CD4-positive, alpha-beta memory T cell (primary cell): ENCODE results near the gene CNFN. TPM values are rescaled to one million over a fixed set of nuclear protein-coding genes. Genes with fewer than 3 reads are reported as not detected.

Source experiments
- CTCF ChIA-PET: fragments of 350-600 bp; sonication (Branson Sonifier 250); formaldehyde crosslinking; loops from one replicate; lab custom pipeline; 2021; ENCODE audit warnings: inconsistent platforms; ENCODE audit not compliant: partially characterized antibody; lab: Charles Lee
- POLR2A ChIA-PET: fragments of 350-600 bp; sonication (Branson Sonifier 250); formaldehyde crosslinking; loops from one replicate; lab custom pipeline; 2021; ENCODE audit not compliant: partially characterized antibody; lab: Charles Lee
- DNase-seq, 5 donors: peaks; one replicate each; pipeline versions ENCODE4 v3.0.0 to v3.0.0-alpha.2; 2020 to 2022; ENCODE audit warnings: mixed read lengths in 1 of 5
- H3K27ac ChIP-seq: one replicate; pipeline ENCODE4 v1.7.0; 2013; ENCODE audit warnings: low read depth, low read length
- H3K27me3 ChIP-seq: 2 replicates; pipeline ENCODE4 v1.7.0; 2013; ENCODE audit warnings: mild to moderate bottlenecking, low read length, moderate library complexity; ENCODE audit not compliant: insufficient read depth
- H3K36me3 ChIP-seq: 2 replicates; pipeline ENCODE4 v1.7.0; 2013; ENCODE audit warnings: mild to moderate bottlenecking, low read length, moderate library complexity; ENCODE audit not compliant: insufficient read depth
- H3K4me1 ChIP-seq: 2 replicates; pipeline ENCODE4 v1.7.0; 2013; ENCODE audit warnings: mild to moderate bottlenecking, low read length, moderate library complexity; ENCODE audit not compliant: insufficient read depth
- H3K4me3 ChIP-seq, 2 donors: one replicate each; pipeline ENCODE4 v1.7.0; 2013; ENCODE audit warnings: low read length in 2 of 2, mild to moderate bottlenecking in 1 of 2
- H3K9me3 ChIP-seq, 2 donors: one replicate each; pipeline ENCODE4 v1.7.0; 2013; ENCODE audit warnings: low read length in 2 of 2, control low read depth in 1 of 2; ENCODE audit not compliant: control insufficient read depth in 1 of 2
- H3K27ac Mint-ChIP-seq, 7 donors: one replicate each; pipeline ENCODE4 v1.8.0; 2020 to 2021; ENCODE audit warnings: mixed read lengths in 7 of 7, mild to moderate bottlenecking in 6 of 7, inconsistent platforms in 3 of 7, moderate library complexity in 3 of 7
- H3K27me3 Mint-ChIP-seq, 2 donors: one replicate each; pipeline ENCODE4 v1.8.0; 2020 to 2021; ENCODE audit warnings: mixed read lengths in 2 of 2
- H3K36me3 Mint-ChIP-seq, 2 donors: one replicate each; pipeline ENCODE4 v1.8.0; 2020 to 2021; ENCODE audit warnings: mixed read lengths in 2 of 2, inconsistent platforms in 1 of 2, mild to moderate bottlenecking in 1 of 2
- H3K4me1 Mint-ChIP-seq, 4 donors: one replicate each; pipeline ENCODE4 v1.8.0; 2020 to 2021; ENCODE audit warnings: mixed read lengths in 4 of 4, mild to moderate bottlenecking in 1 of 4
- H3K4me3 Mint-ChIP-seq, 8 donors: one replicate each; pipeline ENCODE4 v1.8.0; 2020 to 2021; ENCODE audit warnings: mixed read lengths in 8 of 8, mild to moderate bottlenecking in 7 of 8, moderate library complexity in 6 of 8, inconsistent platforms in 3 of 8
- H3K9me3 Mint-ChIP-seq, 8 donors: one replicate each; pipeline ENCODE4 v1.8.0; 2020 to 2021; ENCODE audit warnings: mixed read lengths in 8 of 8, mild to moderate bottlenecking in 5 of 8, inconsistent platforms in 3 of 8, moderate library complexity in 1 of 8
- intact Hi-C: fragments of 100-400 bp; cut with micrococcal nuclease; formaldehyde crosslinking; loops from one replicate; pipeline ENCODE4 v1.15.1; 2023
- polyA plus RNA-seq, 2 donors: library from polyadenylated mRNA; unstranded; fragments of 300-500 nt; fragmentation: Illumina TruSeq; gene quantifications; one replicate each; pipeline ENCODE4 v1.2.3, GENCODE V29; 2021
- total RNA-seq, 2 experiments: library from RNA; stranded (reverse); gene quantifications; one replicate each; pipeline ENCODE4 v1.2.3, GENCODE V29; 2021

CNFN gene
- total and polyA plus RNA-seq, 4 experiments from 2014 or later, result 0.96 TPM; not detected in 3

GRCh38 chr19:42403586-42403985 is 13.5 kb upstream of the CNFN start:
- Histone ChIP-seq H3K4me3 (no peak overlapping the region), H3K36me3 (no peaks in the 10 kb centered on the region), H3K27me3 (no peaks in the 10 kb centered on the region), H3K27ac (no peak overlapping the region), H3K4me1 (peaks cover 19% of the 10 kb centered on the region), H3K9me3 (no peaks in the 10 kb centered on the region)
- H3K36me3 Mint-ChIP-seq, result peaks cover 0 to 13% of the 10 kb centered on the region in 2 donors
- H3K4me1 Mint-ChIP-seq, result peaks cover 15 to 39% (median 25%) of the 10 kb centered on the region in 4 donors
- DNase-seq, result no peak
- peak overlapping the region in 3 of 7 donors; percentile 12 to 41 (median 36) for H3K27ac Mint-ChIP-seq
- no peaks in the 10 kb centered on the region for H3K9me3 Mint-ChIP-seq
- peak overlapping the region in 1 of 8 donors; percentile 43 for H3K4me3 Mint-ChIP-seq
- intact Hi-C loops, result no loop called here
- ChIA-PET CTCF (interaction anchor here (0.7 to 1.1 kb wide), 3 partner anchors 17 to 271 kb away, joined by 3 to 5 read pairs (median 3); partner anchors contain the start of gene POU2F2), POLR2A (interaction anchor here (0.9 kb wide), 1 partner anchor 14 kb away, joined by 3 read pairs; no protein-coding TSS in a partner anchor)
- H3K27me3 Mint-ChIP-seq, result no peaks in the 10 kb centered on the region

- H3K27ac ChIP-seq, result no peak overlapping the region
- peak overlapping the region; percentile 23 to 52 for H3K4me3 ChIP-seq
- Mint-ChIP-seq H3K9me3 (no peaks in the 10 kb centered on the region), H3K27me3 (no peaks in the 10 kb centered on the region), H3K4me3 (peak overlapping the region in 7 of 8 donors; percentile 82 to 91 (median 85)), H3K27ac (peak overlapping the region; percentile 39 to 88 (median 74)), H3K4me1 (peaks cover 20 to 45% (median 31%) of the 10 kb centered on the region in 4 donors), H3K36me3 (peaks cover 0 to 7% of the 10 kb centered on the region in 2 donors)
- no peak for DNase-seq
- peaks cover 24% of the 10 kb centered on the region for H3K4me1 ChIP-seq
- no peaks in the 10 kb centered on the region for H3K9me3 ChIP-seq
- ChIA-PET CTCF (interaction anchor here (0.6 to 2.7 kb wide), 5 partner anchors 13 to 439 kb away, joined by 3 to 13 read pairs (median 4); no protein-coding TSS in a partner anchor), POLR2A (interaction anchor here (0.9 to 3.4 kb wide), 3 partner anchors 17 to 48 kb away, joined by 3 to 13 read pairs (median 7); no protein-coding TSS in a partner anchor)
- H3K36me3 ChIP-seq, result no peaks in the 10 kb centered on the region
- no peaks in the 10 kb centered on the region for H3K27me3 ChIP-seq
- intact Hi-C loops, result no loop called here
These were observed 12.4 kb upstream of the CNFN start for GRCh38 chr19:42402376-42403116.

- peaks cover 26 to 53% (median 39%) of the 10 kb centered on the region in 4 donors for H3K4me1 Mint-ChIP-seq
- H3K27ac ChIP-seq, result peak overlapping the region; percentile 29
- intact Hi-C loops, result loop anchor here (1.0 to 2.0 kb wide), 4 partner anchors 22 to 293 kb away; no protein-coding TSS in a partner anchor
These were observed 11.5 kb upstream of the CNFN start for GRCh38 chr19:42401365-42402303.

GRCh38 chr19:42400404-42400803 is 10.3 kb upstream of the CNFN start:
- POLR2A ChIA-PET, result interaction anchor here (1.1 to 3.4 kb wide), 4 partner anchors 18 to 38 kb away, joined by 3 to 13 read pairs (median 4); no protein-coding TSS in a partner anchor
- peaks cover 29 to 57% (median 44%) of the 10 kb centered on the region in 4 donors for H3K4me1 Mint-ChIP-seq

More at GRCh38 chr19:42401365-42402303, 11.5 kb upstream of the CNFN start:
- H3K27me3 ChIP-seq, result no peaks in the 10 kb centered on the region
- H3K4me3 ChIP-seq, result peak overlapping the region; percentile 23 to 52
- Mint-ChIP-seq H3K9me3 (peaks cover 0 to 2% (median 0%) of the 10 kb centered on the region in 8 donors), H3K27me3 (no peaks in the 10 kb centered on the region), H3K36me3 (peaks cover 0 to 7% of the 10 kb centered on the region in 2 donors), H3K4me3 (peak overlapping the region; percentile 82 to 91 (median 84)), H3K27ac (peak overlapping the region; percentile 64 to 88 (median 78))
- POLR2A ChIA-PET, result interaction anchor here (0.9 to 3.4 kb wide), 3 partner anchors 18 to 49 kb away, joined by 3 to 13 read pairs (median 7); no protein-coding TSS in a partner anchor
- CTCF ChIA-PET, result interaction anchor here (0.6 to 2.7 kb wide), 17 partner anchors 10 to 438 kb away, joined by 3 to 13 read pairs (median 4); partner anchors contain the start of genes CEACAM1 and POU2F2
- DNase-seq, result peak; percentile 63 to 79 (median 68)
- H3K4me1 ChIP-seq, result peaks cover 30% of the 10 kb centered on the region
- H3K36me3 ChIP-seq, result no peaks in the 10 kb centered on the region
- H3K9me3 ChIP-seq, result no peaks in the 10 kb centered on the region

GRCh38 chr19:42397263-42398166 is 7.4 kb upstream of the CNFN start:
- H3K4me1 ChIP-seq, result peaks cover 34% of the 10 kb centered on the region
- no peaks in the 10 kb centered on the region for H3K27me3 ChIP-seq
- peaks cover 0 to 2% (median 0%) of the 10 kb centered on the region in 8 donors for H3K9me3 Mint-ChIP-seq
- peak overlapping the region; percentile 88 to 96 (median 92) for H3K4me3 Mint-ChIP-seq
- H3K36me3 Mint-ChIP-seq, result peaks cover 0 to 5% of the 10 kb centered on the region in 2 donors
- POLR2A ChIA-PET, result interaction anchor here (0.6 to 2.7 kb wide), 9 partner anchors 9 to 321 kb away, joined by 3 to 13 read pairs (median 4); partner anchors contain the start of genes PAFAH1B3 and ZNF574
- no peaks in the 10 kb centered on the region for H3K36me3 ChIP-seq
- intact Hi-C loops, result loop anchor here (1.0 to 5.0 kb wide), 3 partner anchors 10 to 115 kb away; partner anchors contain the start of gene MEGF8
- H3K27me3 Mint-ChIP-seq, result no peaks in the 10 kb centered on the region
- H3K4me3 ChIP-seq, result peak overlapping the region; percentile 87 to 97
- no peaks in the 10 kb centered on the region for H3K9me3 ChIP-seq
- CTCF ChIA-PET, result interaction anchor here (1.0 to 2.3 kb wide), 6 partner anchors 10 to 43 kb away, joined by 3 to 18 read pairs (median 7); no protein-coding TSS in a partner anchor
- H3K4me1 Mint-ChIP-seq, result peaks cover 29 to 53% (median 44%) of the 10 kb centered on the region in 4 donors
- H3K27ac ChIP-seq, result peak overlapping the region; percentile 72
- H3K27ac Mint-ChIP-seq, result peak overlapping the region; percentile 77 to 98 (median 96)
- no peak for DNase-seq

More at GRCh38 chr19:42400404-42400803, 10.3 kb upstream of the CNFN start:
- CTCF ChIA-PET, result interaction anchor here (0.7 to 2.7 kb wide), 17 partner anchors 12 to 291 kb away, joined by 3 to 13 read pairs (median 5); partner anchors contain the start of genes CEACAM1 and POU2F2
- Histone ChIP-seq H3K27me3 (no peaks in the 10 kb centered on the region), H3K4me1 (peaks cover 35% of the 10 kb centered on the region), H3K36me3 (no peaks in the 10 kb centered on the region), H3K4me3 (no peak overlapping the region), H3K9me3 (no peaks in the 10 kb centered on the region), H3K27ac (no peak overlapping the region)
- Mint-ChIP-seq H3K27ac (peak overlapping the region in 6 of 7 donors; percentile 27 to 87 (median 57)), H3K36me3 (peaks cover 0 to 7% of the 10 kb centered on the region in 2 donors), H3K4me3 (peak overlapping the region in 4 of 8 donors; percentile 50 to 89 (median 60)), H3K9me3 (peaks cover 0 to 2% (median 0%) of the 10 kb centered on the region in 8 donors), H3K27me3 (no peaks in the 10 kb centered on the region)
- intact Hi-C loops, result loop anchor here (2.0 kb wide), 1 partner anchor 156 kb away; no protein-coding TSS in a partner anchor
- no peak for DNase-seq
